SK-N-SH treated with all-trans-retinoic acid at 6 μM for 48 hours (cell line): ENCODE results near the gene OCA2.

Experiments used
- ATAC-seq: fragments of 200-7000 bp; cut with Tn5 transposase; 3 replicates; pipeline ENCODE4 v1.9.1; 2020; ENCODE audit warnings: mild to moderate bottlenecking, moderate library complexity
- ARNTL ChIP-seq: fragments of 450-650 bp; formaldehyde crosslinking; IDR thresholded peaks from 2 replicates; pipeline ENCODE4 v1.5.0; 2020; ENCODE audit warnings: low read depth, mild to moderate bottlenecking, moderate library complexity, borderline replicate concordance
- BACH2 ChIP-seq: fragments of 250-450 bp; sonication (Bioruptor Pico); IDR thresholded peaks from 2 replicates; pipeline ENCODE4 v1.9.0; 2021; ENCODE audit warnings: mild to moderate bottlenecking, borderline replicate concordance
- CREB5 ChIP-seq: fragments of 250-450 bp; sonication (Bioruptor Pico); IDR thresholded peaks from 2 replicates; pipeline ENCODE4 v1.5.1; 2020; ENCODE audit warnings: low read depth, mild to moderate bottlenecking, moderate library complexity
- CSDC2 ChIP-seq: fragments of 250-450 bp; sonication (Bioruptor Pico); IDR thresholded peaks from 2 replicates; pipeline ENCODE4 v1.5.0; 2020; ENCODE audit warnings: mild to moderate bottlenecking, moderate library complexity
- CSRNP3 ChIP-seq: fragments of 250-450 bp; sonication (Bioruptor Pico); IDR thresholded peaks from 2 replicates; pipeline ENCODE4 v1.5.1; 2021; ENCODE audit warnings: mild to moderate bottlenecking, moderate library complexity
- GLIS3 ChIP-seq: fragments of 250-450 bp; sonication (Bioruptor Pico); IDR thresholded peaks from 2 replicates; pipeline ENCODE4 v1.5.0; 2020; ENCODE audit warnings: mild to moderate bottlenecking, moderate library complexity
- ISL1 ChIP-seq: fragments of 250-450 bp; sonication (Bioruptor Pico); IDR thresholded peaks from 2 replicates; pipeline ENCODE4 v2.1.2; 2022; ENCODE audit warnings: mild to moderate bottlenecking, moderate library complexity
- PPARA ChIP-seq: fragments of 250-450 bp; sonication (Bioruptor Pico); IDR thresholded peaks from 2 replicates; pipeline ENCODE4 v1.5.0; 2020; ENCODE audit warnings: mild to moderate bottlenecking, borderline replicate concordance
- RARB ChIP-seq: fragments of 250-450 bp; sonication (Bioruptor Pico); IDR thresholded peaks from 2 replicates; pipeline ENCODE4 v1.8.0; 2021; ENCODE audit warnings: mild to moderate bottlenecking, moderate library complexity
- TOX ChIP-seq: fragments of 250-450 bp; sonication (Bioruptor Pico); IDR thresholded peaks from 2 replicates; pipeline ENCODE4 v1.8.0; 2021; ENCODE audit warnings: mild to moderate bottlenecking, moderate library complexity, borderline replicate concordance
- ZC3H10 ChIP-seq: fragments of 250-450 bp; sonication (Bioruptor Pico); IDR thresholded peaks from 2 replicates; pipeline ENCODE4 v1.5.1; 2021; ENCODE audit warnings: mild to moderate bottlenecking, moderate library complexity
- ZFP3 ChIP-seq: fragments of 250-450 bp; sonication (Bioruptor Pico); IDR thresholded peaks from 2 replicates; pipeline ENCODE4 v1.5.0; 2020; ENCODE audit warnings: mild to moderate bottlenecking, moderate library complexity
- ZFP30 ChIP-seq: fragments of 450-650 bp; formaldehyde crosslinking; IDR thresholded peaks from 2 replicates; pipeline ENCODE4 v1.5.0; 2022; ENCODE audit warnings: mild to moderate bottlenecking, moderate library complexity
- ZNF565 ChIP-seq: fragments of 450-650 bp; formaldehyde crosslinking; conservative IDR thresholded peaks from 2 replicates; pipeline ENCODE4 v1.5.0; 2020; ENCODE audit warnings: low read depth, mild to moderate bottlenecking, moderate library complexity
- ZNF70 ChIP-seq: fragments of 450-650 bp; formaldehyde crosslinking; IDR thresholded peaks from 2 replicates; pipeline ENCODE4 v1.5.0; 2020; ENCODE audit warnings: mild to moderate bottlenecking, moderate library complexity
- ZNF8 ChIP-seq: fragments of 450-650 bp; formaldehyde crosslinking; IDR thresholded peaks from 2 replicates; pipeline ENCODE4 v1.5.0; 2020; ENCODE audit warnings: mild to moderate bottlenecking, moderate library complexity
- TF ChIP-seq, protein P1 (sequence below): fragments of 250-450 bp; sonication (Bioruptor Pico); IDR thresholded peaks from 2 replicates; pipeline ENCODE4 v1.8.0; 2021; ENCODE audit warnings: low read depth, mild to moderate bottlenecking, moderate library complexity, borderline replicate concordance

Gene OCA2

DNA sequence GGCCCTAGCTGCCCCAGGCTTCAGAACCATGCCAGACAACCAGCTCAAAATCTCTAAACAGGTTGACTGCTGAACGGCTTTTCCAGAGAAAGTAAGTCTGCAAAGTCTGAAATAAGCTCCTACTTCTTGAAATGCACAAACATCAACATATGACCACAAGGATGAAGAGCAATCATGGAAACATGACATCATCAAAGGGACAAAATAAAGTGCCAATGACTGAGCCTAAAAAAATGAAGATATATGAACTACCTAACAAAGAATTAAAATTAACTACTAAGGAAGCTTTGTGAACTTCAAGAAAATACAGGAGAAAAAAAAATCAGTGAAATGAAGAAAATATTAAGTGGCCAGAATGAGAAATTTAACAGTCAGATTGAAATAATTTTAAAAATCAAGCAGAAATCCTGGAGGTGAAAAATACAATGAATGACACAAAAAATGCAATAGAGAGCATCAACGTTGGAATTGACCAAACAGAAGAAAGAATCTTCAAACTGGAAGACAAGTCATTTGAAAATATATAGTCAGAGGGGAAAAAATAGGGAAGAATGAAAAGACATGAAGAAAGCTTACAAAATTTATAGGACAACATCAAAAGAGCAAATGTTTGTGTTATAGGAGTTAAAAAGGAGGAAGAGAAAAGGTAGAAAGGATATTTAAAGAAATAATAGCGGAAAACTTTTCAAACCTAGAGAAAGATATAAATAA, 364.2 kb downstream of the OCA2 start:
- no peak for TF ChIP-seq ZNF70 (CRISPR knock-in tag)
- peak; percentile 91 for TF ChIP-seq ZFP30 (CRISPR knock-in tag)
- no peak for ATAC-seq

- ATAC-seq = no peak
- TF ChIP-seq ZNF565 (CRISPR knock-in tag) = no peak
- TF ChIP-seq RARB (CRISPR knock-in tag) = no peak
- no peak for TF ChIP-seq PPARA (CRISPR knock-in tag)
- TF ChIP-seq TOX (CRISPR knock-in tag) = no peak
- TF ChIP-seq ARNTL (CRISPR knock-in tag) = no peak
- TF ChIP-seq CREB5 (CRISPR knock-in tag) = no peak
- no peak for TF ChIP-seq ZNF8 (CRISPR knock-in tag)
Observed at GRCh38 chr15:27731776-27732175, 367.3 kb downstream of the OCA2 start.

GRCh38 chr15:27730868-27731267, 368.2 kb downstream of the OCA2 start:
- no peak for ATAC-seq
- no peak for TF ChIP-seq ZNF565 (CRISPR knock-in tag)
- TF ChIP-seq ARNTL (CRISPR knock-in tag) = no peak
- TF ChIP-seq CSDC2 (CRISPR knock-in tag) = no peak
- TF ChIP-seq RARB (CRISPR knock-in tag) = no peak
- TF ChIP-seq ISL1 = no peak
- TF ChIP-seq CREB5 (CRISPR knock-in tag) = no peak
- TF ChIP-seq PPARA (CRISPR knock-in tag) = no peak
- no peak for TF ChIP-seq BACH2 (CRISPR knock-in tag)
- TF ChIP-seq ZFP3 (CRISPR knock-in tag) = no peak
- no peak for TF ChIP-seq TOX (CRISPR knock-in tag)
- no peak for TF ChIP-seq GLIS3 (CRISPR knock-in tag)
- TF ChIP-seq ZC3H10 (CRISPR knock-in tag) = no peak
- TF ChIP-seq, protein P1, sequence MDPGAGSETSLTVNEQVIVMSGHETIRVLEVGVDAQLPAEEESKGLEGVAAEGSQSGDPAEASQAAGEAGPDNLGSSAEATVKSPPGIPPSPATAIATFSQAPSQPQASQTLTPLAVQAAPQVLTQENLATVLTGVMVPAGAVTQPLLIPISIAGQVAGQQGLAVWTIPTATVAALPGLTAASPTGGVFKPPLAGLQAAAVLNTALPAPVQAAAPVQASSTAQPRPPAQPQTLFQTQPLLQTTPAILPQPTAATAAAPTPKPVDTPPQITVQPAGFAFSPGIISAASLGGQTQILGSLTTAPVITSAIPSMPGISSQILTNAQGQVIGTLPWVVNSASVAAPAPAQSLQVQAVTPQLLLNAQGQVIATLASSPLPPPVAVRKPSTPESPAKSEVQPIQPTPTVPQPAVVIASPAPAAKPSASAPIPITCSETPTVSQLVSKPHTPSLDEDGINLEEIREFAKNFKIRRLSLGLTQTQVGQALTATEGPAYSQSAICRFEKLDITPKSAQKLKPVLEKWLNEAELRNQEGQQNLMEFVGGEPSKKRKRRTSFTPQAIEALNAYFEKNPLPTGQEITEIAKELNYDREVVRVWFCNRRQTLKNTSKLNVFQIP (CRISPR knock-in tag) = no peak

GRCh38 chr15:27725731-27726130, 373.4 kb downstream of the OCA2 start:
- no peak for ATAC-seq
- TF ChIP-seq ZC3H10 (CRISPR knock-in tag) (no peak), BACH2 (CRISPR knock-in tag) (no peak), GLIS3 (CRISPR knock-in tag) (no peak), TOX (CRISPR knock-in tag) (no peak), PPARA (CRISPR knock-in tag) (no peak), ZNF565 (CRISPR knock-in tag) (no peak), ZNF8 (CRISPR knock-in tag) (no peak), CSRNP3 (CRISPR knock-in tag) (no peak), ZFP30 (CRISPR knock-in tag) (no peak), ZNF70 (CRISPR knock-in tag) (no peak), ARNTL (CRISPR knock-in tag) (no peak), CSDC2 (CRISPR knock-in tag) (no peak), CREB5 (CRISPR knock-in tag) (no peak), RARB (CRISPR knock-in tag) (no peak)
- TF ChIP-seq, protein P1 (CRISPR knock-in tag) = no peak
